ENCODE measurements around the gene FAM98A. TPM values are rescaled to one million over a fixed set of nuclear protein-coding genes. Genes with fewer than 3 reads are reported as not detected.

The FAM98A gene
- polyA plus RNA-seq, 1 of the 3 experiments (the other 2 are of a cell fraction) = 231 TPM

- no peaks in the 10 kb centered on the region for H4K20me1 ChIP-seq (ENCODE audit: insufficient read depth)
- TF ChIP-seq, protein P1, sequence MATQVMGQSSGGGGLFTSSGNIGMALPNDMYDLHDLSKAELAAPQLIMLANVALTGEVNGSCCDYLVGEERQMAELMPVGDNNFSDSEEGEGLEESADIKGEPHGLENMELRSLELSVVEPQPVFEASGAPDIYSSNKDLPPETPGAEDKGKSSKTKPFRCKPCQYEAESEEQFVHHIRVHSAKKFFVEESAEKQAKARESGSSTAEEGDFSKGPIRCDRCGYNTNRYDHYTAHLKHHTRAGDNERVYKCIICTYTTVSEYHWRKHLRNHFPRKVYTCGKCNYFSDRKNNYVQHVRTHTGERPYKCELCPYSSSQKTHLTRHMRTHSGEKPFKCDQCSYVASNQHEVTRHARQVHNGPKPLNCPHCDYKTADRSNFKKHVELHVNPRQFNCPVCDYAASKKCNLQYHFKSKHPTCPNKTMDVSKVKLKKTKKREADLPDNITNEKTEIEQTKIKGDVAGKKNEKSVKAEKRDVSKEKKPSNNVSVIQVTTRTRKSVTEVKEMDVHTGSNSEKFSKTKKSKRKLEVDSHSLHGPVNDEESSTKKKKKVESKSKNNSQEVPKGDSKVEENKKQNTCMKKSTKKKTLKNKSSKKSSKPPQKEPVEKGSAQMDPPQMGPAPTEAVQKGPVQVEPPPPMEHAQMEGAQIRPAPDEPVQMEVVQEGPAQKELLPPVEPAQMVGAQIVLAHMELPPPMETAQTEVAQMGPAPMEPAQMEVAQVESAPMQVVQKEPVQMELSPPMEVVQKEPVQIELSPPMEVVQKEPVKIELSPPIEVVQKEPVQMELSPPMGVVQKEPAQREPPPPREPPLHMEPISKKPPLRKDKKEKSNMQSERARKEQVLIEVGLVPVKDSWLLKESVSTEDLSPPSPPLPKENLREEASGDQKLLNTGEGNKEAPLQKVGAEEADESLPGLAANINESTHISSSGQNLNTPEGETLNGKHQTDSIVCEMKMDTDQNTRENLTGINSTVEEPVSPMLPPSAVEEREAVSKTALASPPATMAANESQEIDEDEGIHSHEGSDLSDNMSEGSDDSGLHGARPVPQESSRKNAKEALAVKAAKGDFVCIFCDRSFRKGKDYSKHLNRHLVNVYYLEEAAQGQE (IDR thresholded peaks at IDR 0.05; ENCODE audit: low read depth, low read length) = no peak
- no peak for TF ChIP-seq FOXM1 (IDR thresholded peaks at IDR 0.05; ENCODE audit: low read depth)
- TF ChIP-seq NRF1 (IDR thresholded peaks at IDR 0.05; ENCODE audit: low read depth, low read length) = no peak
- no peak for TF ChIP-seq FOXJ3 (CRISPR knock-in tag; IDR thresholded peaks at IDR 0.05)
- TF ChIP-seq MXI1 (IDR thresholded peaks at IDR 0.05; ENCODE audit: low read depth, low read length) = no peak
- no peak for TF ChIP-seq SIN3A (IDR thresholded peaks at IDR 0.05; ENCODE audit: borderline replicate concordance, low read depth, low read length)
- TF ChIP-seq, protein P2, sequence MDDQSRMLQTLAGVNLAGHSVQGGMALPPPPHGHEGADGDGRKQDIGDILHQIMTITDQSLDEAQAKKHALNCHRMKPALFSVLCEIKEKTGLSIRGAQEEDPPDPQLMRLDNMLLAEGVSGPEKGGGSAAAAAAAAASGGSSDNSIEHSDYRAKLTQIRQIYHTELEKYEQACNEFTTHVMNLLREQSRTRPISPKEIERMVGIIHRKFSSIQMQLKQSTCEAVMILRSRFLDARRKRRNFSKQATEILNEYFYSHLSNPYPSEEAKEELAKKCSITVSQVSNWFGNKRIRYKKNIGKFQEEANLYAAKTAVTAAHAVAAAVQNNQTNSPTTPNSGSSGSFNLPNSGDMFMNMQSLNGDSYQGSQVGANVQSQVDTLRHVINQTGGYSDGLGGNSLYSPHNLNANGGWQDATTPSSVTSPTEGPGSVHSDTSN (IDR thresholded peaks at IDR 0.05) = no peak
- TF ChIP-seq CHD2 (IDR thresholded peaks at IDR 0.05; ENCODE audit: low read length, partially characterized antibody) = no peak
- TF ChIP-seq EZH2phosphoT487 (IDR thresholded peaks at IDR 0.05; ENCODE audit: borderline replicate concordance, low read depth) = no peak
- no peak for TF ChIP-seq YY1 (IDR thresholded peaks at IDR 0.05; ENCODE audit: low read depth)
- no peak for TF ChIP-seq MAX (IDR thresholded peaks at IDR 0.05; ENCODE audit: low read depth)
- TF ChIP-seq TCF12 (IDR thresholded peaks at IDR 0.05) = no peak
- no peak for TF ChIP-seq ELF1 (IDR thresholded peaks at IDR 0.05)
- no peak for TF ChIP-seq USF1 (IDR thresholded peaks at IDR 0.05; ENCODE audit: borderline replicate concordance, low read depth)
- TF ChIP-seq, protein P3, sequence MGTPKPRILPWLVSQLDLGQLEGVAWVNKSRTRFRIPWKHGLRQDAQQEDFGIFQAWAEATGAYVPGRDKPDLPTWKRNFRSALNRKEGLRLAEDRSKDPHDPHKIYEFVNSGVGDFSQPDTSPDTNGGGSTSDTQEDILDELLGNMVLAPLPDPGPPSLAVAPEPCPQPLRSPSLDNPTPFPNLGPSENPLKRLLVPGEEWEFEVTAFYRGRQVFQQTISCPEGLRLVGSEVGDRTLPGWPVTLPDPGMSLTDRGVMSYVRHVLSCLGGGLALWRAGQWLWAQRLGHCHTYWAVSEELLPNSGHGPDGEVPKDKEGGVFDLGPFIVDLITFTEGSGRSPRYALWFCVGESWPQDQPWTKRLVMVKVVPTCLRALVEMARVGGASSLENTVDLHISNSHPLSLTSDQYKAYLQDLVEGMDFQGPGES (IDR thresholded peaks at IDR 0.05; ENCODE audit: low read depth, low read length) = no peak
- TF ChIP-seq RFX5 (IDR thresholded peaks at IDR 0.05; ENCODE audit: low read length) = no peak
- no peak overlapping the region for H3K9ac ChIP-seq
- H3K4me3 ChIP-seq (ENCODE audit: low read depth in 2 of 2, low read length in 1 of 2) = no peak overlapping the region
- WGBS (ENCODE audit: low lambda C conversion rate) = 86% methylated on average over 3 of the region's 3 CpGs
- ChIA-PET CTCF (no interaction called here), POLR2A (no interaction called here)
- no peak overlapping the region for H3K27ac ChIP-seq (ENCODE audit: low read depth in 2 of 2, low read length in 1 of 2)
- no peak overlapping the region for H3K4me2 ChIP-seq
- no peaks in the 10 kb centered on the region for H3K9me3 ChIP-seq
- H3K79me2 ChIP-seq (ENCODE audit: insufficient read depth) = no peaks in the 10 kb centered on the region
- no peak overlapping the region for H2AFZ ChIP-seq (ENCODE audit: low read depth)
- DNase-seq = no peak
- no peaks in the 10 kb centered on the region for H3K9me2 ChIP-seq
- H3F3A ChIP-seq (replicated peaks; ENCODE audit: insufficient read depth) = no peaks in the 10 kb centered on the region
- H3K27me3 ChIP-seq (ENCODE audit: insufficient read depth) = no peaks in the 10 kb centered on the region
- no peaks in the 10 kb centered on the region; a peak in 1 of 4 replicates for H3K4me1 ChIP-seq (ENCODE audit: control insufficient read depth in 1 of 2, insufficient read depth in 2 of 2, low read depth in 1 of 2, low read length in 1 of 2)
- peaks cover 0 to 3% of the 10 kb centered on the region in 2 experiments for H3K36me3 ChIP-seq (replicated peaks in 1 of 2; ENCODE audit: control insufficient read depth in 1 of 2, insufficient read depth in 2 of 2, low read length in 1 of 2)
Measured at GRCh38 chr2:33559328-33559727, 39.8 kb downstream of the FAM98A start.

Measured in SK-N-SH (cell line).